Measurements from ENCODE around the gene IL17RD. TPM values are rescaled to one million over a fixed set of nuclear protein-coding genes. Genes with fewer than 3 reads are reported as not detected.

Gene IL17RD
- total RNA-seq, 1 experiment from 2014 or later: 31.7 TPM

DNA sequence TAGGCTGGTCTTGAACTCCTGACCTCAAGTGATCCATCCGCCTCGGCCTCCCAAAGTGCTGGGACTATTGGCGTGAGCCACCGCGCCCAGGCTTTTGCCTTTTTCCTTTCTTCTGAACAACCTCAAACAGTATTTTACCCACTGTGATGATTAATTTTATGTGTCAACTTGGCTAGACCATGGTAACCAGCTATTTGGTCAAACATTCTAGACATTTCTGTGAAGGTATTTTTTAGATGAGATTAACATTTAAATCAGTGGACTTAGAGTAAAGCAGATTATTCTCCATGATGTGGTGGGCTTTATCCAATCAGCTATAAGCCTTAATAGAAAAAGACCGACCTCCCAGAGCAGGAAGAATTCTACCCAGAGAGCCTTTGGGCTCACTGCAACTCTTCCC, 98.7 kb downstream of the IL17RD start:
- Histone ChIP-seq H3K79me2 (ENCODE audit: insufficient read depth, low read length) (no peaks in the 10 kb centered on the region), H2BK12ac (ENCODE audit: insufficient read length, low read depth, low read length) (no peak overlapping the region), H3K23me2 (ENCODE audit: insufficient read length, low read depth, low read length, poor library complexity, severe bottlenecking) (no peaks in the 10 kb centered on the region), H3K9ac (ENCODE audit: extremely low read depth, insufficient read length, low read length) (no peak overlapping the region), H3K27me3 (ENCODE audit: insufficient read depth, low read length) (no peaks in the 10 kb centered on the region), H3K79me1 (ENCODE audit: insufficient read depth, low read depth, low read length, poor library complexity, severe bottlenecking) (no peaks in the 10 kb centered on the region), H3K14ac (ENCODE audit: insufficient read depth, low read length) (no peak overlapping the region), H3K18ac (ENCODE audit: insufficient read length, low read depth, low read length) (no peak overlapping the region), H3K4me2 (ENCODE audit: insufficient read depth, insufficient read length, low read length) (no peak overlapping the region), H2AK5ac (ENCODE audit: insufficient read length, low read length) (no peak overlapping the region), H4K91ac (ENCODE audit: insufficient read length, low read depth, low read length) (no peak overlapping the region), H4K20me1 (ENCODE audit: control insufficient read depth, insufficient read depth, insufficient read length) (no peaks in the 10 kb centered on the region), H2BK120ac (ENCODE audit: low read depth, low read length, poor library complexity, severe bottlenecking) (no peak overlapping the region), H3K4ac (ENCODE audit: low read depth, low read length) (no peak overlapping the region), H3K56ac (ENCODE audit: insufficient read length, low read depth, low read length) (no peak overlapping the region), H3K27ac (ENCODE audit: insufficient read length, low read depth, low read length) (no peak overlapping the region), H2BK5ac (ENCODE audit: insufficient read length, low read length) (no peak overlapping the region), H2BK15ac (ENCODE audit: low read depth, low read length) (no peak overlapping the region), H2BK20ac (ENCODE audit: low read depth, low read length, poor library complexity, severe bottlenecking) (no peak overlapping the region), H3T11ph (ENCODE audit: low read length) (no peak overlapping the region), H2AFZ (ENCODE audit: low read length) (no peak overlapping the region), H3K9me3 (ENCODE audit: control insufficient read depth, low read depth, low read length) (no peaks in the 10 kb centered on the region), H4K5ac (ENCODE audit: insufficient read length, low read depth, low read length) (no peak overlapping the region), H3K23ac (ENCODE audit: insufficient read length, low read depth, low read length) (no peak overlapping the region), H4K8ac (replicated peaks; ENCODE audit: insufficient read length, low read depth, low read length) (no peak overlapping the region), H3K4me1 (ENCODE audit: insufficient read depth, low read length) (peaks cover 3% of the 10 kb centered on the region; the same call in 1 of the 2 replicates)
- H3K4me3 Mint-ChIP-seq: no peak overlapping the region
- no peak for DNase-seq
- H3K36me3 Mint-ChIP-seq (ENCODE audit: insufficient read depth in 1 of 3, low read depth in 3 of 3): peaks cover 0 to 4% (median 4%) of the 10 kb centered on the region in 3 experiments; a peak in 3 of 7 replicates
- WGBS (ENCODE audit: extremely low coverage, insufficient read length, low lambda C conversion rate): no CpG with 5 or more reads among the region's 6 CpGs
- no peaks in the 10 kb centered on the region for H3K27me3 Mint-ChIP-seq (ENCODE audit: low read depth)
- H3K4me1 Mint-ChIP-seq: peaks cover 24 to 31% of the 10 kb centered on the region in 2 experiments
- peaks cover 3 to 4% of the 10 kb centered on the region in 2 experiments for H3K9me3 Mint-ChIP-seq
- TF ChIP-seq, protein P1, sequence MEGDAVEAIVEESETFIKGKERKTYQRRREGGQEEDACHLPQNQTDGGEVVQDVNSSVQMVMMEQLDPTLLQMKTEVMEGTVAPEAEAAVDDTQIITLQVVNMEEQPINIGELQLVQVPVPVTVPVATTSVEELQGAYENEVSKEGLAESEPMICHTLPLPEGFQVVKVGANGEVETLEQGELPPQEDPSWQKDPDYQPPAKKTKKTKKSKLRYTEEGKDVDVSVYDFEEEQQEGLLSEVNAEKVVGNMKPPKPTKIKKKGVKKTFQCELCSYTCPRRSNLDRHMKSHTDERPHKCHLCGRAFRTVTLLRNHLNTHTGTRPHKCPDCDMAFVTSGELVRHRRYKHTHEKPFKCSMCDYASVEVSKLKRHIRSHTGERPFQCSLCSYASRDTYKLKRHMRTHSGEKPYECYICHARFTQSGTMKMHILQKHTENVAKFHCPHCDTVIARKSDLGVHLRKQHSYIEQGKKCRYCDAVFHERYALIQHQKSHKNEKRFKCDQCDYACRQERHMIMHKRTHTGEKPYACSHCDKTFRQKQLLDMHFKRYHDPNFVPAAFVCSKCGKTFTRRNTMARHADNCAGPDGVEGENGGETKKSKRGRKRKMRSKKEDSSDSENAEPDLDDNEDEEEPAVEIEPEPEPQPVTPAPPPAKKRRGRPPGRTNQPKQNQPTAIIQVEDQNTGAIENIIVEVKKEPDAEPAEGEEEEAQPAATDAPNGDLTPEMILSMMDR (conservative IDR thresholded peaks at IDR 0.05): no peak
- no peak overlapping the region for H3K27ac Mint-ChIP-seq
